ENCODE data around the gene RICTOR.

Gene RICTOR

DNA sequence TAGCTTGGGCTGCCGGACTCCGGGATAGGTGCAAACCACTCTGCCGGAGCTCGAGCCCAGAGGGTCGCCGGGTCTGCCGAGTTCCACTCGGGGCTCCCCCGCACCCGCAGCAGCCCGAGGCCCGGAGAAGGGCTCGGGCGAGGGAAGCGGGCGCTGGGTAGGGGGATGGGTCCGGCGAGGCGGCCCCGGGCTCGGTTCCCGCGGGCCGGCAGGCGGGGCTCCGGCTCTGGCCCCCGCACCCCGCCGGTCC lies 507 bp downstream of the RICTOR start:
- in situ Hi-C loops (cut with HindIII; ENCODE audit: low pct_ligation_motif_present, low sequenced_read_pairs): no loop called here
- Histone ChIP-seq H3K36me3 (replicated peaks) (peaks cover 3% of the 10 kb centered on the region), H3K27ac (peak overlapping the region; percentile 98), H3K4me3 (ENCODE audit: low read depth, low read length) (peak overlapping the region; percentile 74), H3K27me3 (replicated peaks) (no peaks in the 10 kb centered on the region)
- no peak for TF ChIP-seq CTCF (IDR thresholded peaks at IDR 0.05; ENCODE audit: low read depth, low read length, missing control alignments)
- no peak for DNase-seq

GRCh38 chr5:39072925-39073766 lies 1.1 kb downstream of the RICTOR start:
- DNase-seq: peak; percentile 18
- in situ Hi-C loops (cut with HindIII; ENCODE audit: low pct_ligation_motif_present, low sequenced_read_pairs): no loop called here
- H3K27me3 ChIP-seq (replicated peaks): no peaks in the 10 kb centered on the region
- peak overlapping the region; percentile 74 for H3K4me3 ChIP-seq (ENCODE audit: low read depth, low read length)
- H3K27ac ChIP-seq: peak overlapping the region; percentile 98
- H3K36me3 ChIP-seq (replicated peaks): peaks cover 4% of the 10 kb centered on the region
- TF ChIP-seq CTCF (IDR thresholded peaks at IDR 0.05; ENCODE audit: low read depth, low read length, missing control alignments): peak; percentile 8

DNA sequence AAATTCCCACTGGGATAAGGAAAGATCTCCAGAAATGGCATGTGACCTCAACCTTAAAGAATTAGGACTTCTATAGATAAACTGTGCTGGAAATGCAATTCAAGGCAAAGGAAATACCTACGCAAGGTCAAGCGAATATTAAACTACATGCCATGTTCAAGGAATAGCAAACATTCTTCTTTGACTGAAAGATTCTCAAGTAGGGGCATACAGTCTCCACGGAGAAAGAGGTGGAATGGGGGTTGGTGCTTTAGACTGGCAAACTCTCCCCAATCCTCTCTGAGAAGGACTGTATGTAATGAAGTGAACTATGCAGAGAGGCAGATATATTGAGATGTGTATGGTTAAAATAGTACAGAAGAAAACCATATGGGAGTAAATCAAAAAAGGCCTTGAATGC lies 6.1 kb downstream of the RICTOR start:
- Histone ChIP-seq H3K36me3 (replicated peaks) (peaks cover 10% of the 10 kb centered on the region), H3K27ac (no peak overlapping the region), H3K4me3 (ENCODE audit: low read depth, low read length) (no peak overlapping the region), H3K27me3 (replicated peaks) (no peaks in the 10 kb centered on the region)
- no peak for TF ChIP-seq CTCF (IDR thresholded peaks at IDR 0.05; ENCODE audit: low read depth, low read length, missing control alignments)
- DNase-seq: no peak
- in situ Hi-C loops (cut with HindIII; ENCODE audit: low pct_ligation_motif_present, low sequenced_read_pairs): no loop called here

- TF ChIP-seq CTCF (IDR thresholded peaks at IDR 0.05; ENCODE audit: low read depth, low read length, missing control alignments): no peak
- H3K27ac ChIP-seq: no peak overlapping the region
- H3K4me3 ChIP-seq (ENCODE audit: low read depth, low read length): no peak overlapping the region
- in situ Hi-C loops (cut with HindIII; ENCODE audit: low pct_ligation_motif_present, low sequenced_read_pairs): no loop called here
- no peak for DNase-seq
- H3K36me3 ChIP-seq (replicated peaks): peaks cover 10% of the 10 kb centered on the region
- H3K27me3 ChIP-seq (replicated peaks): no peaks in the 10 kb centered on the region
Measured at GRCh38 chr5:39064450-39064849, 9.7 kb downstream of the RICTOR start.

DNA sequence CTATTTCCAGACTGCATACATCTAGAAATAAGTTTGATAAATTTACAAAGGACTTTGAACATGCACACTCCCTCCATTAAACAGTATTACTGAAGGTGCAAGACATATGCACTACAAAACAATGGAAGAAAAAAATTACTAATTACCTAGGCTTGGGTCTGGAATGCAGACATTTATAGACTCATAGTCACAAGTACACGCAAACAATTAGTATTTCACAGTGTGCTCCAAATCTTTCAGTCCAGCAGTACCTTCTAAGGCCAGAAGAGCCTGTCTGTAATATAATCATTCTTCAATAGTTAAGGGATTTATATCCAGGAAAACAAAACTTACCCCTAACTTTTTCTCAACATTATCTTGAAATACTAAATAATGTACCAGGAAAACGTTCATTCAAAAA lies 11.2 kb downstream of the RICTOR start:
- Histone ChIP-seq H3K27me3 (replicated peaks) (no peaks in the 10 kb centered on the region), H3K36me3 (replicated peaks) (peaks cover 8% of the 10 kb centered on the region), H3K4me3 (ENCODE audit: low read depth, low read length) (no peak overlapping the region), H3K27ac (no peak overlapping the region)
- in situ Hi-C loops (cut with HindIII; ENCODE audit: low pct_ligation_motif_present, low sequenced_read_pairs): no loop called here
- no peak for DNase-seq
- no peak for TF ChIP-seq CTCF (IDR thresholded peaks at IDR 0.05; ENCODE audit: low read depth, low read length, missing control alignments)

DNA sequence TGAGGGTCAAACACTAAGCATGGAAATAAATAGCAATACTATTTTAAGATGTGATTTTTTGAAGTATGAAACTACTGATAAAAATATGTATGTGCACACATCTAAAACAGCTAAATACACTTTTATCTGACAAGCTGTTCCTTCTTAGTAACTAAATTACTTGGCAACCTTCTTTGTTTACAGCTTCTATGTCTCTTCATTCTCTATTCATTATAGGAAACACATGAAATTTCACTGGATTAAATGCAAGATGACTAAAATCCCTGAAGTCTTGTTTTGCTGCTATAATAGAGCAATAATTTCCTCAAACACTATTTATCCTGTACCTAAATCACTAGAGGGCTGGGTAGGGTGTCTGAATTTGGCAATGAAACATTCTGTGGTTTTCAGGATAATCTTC lies 11.7 kb downstream of the RICTOR start:
- Histone ChIP-seq H3K36me3 (replicated peaks) (peaks cover 8% of the 10 kb centered on the region), H3K27me3 (replicated peaks) (no peaks in the 10 kb centered on the region), H3K4me3 (ENCODE audit: low read depth, low read length) (no peak overlapping the region), H3K27ac (no peak overlapping the region)
- in situ Hi-C loops (cut with HindIII; ENCODE audit: low pct_ligation_motif_present, low sequenced_read_pairs): no loop called here
- no peak for TF ChIP-seq CTCF (IDR thresholded peaks at IDR 0.05; ENCODE audit: low read depth, low read length, missing control alignments)
- no peak for DNase-seq
